GM21515 (cell line): Measurements from ENCODE around the gene PLCL2.
"Not testable (repeated sequence)": the region's sequence is repeated elsewhere in the genome, so short reads cannot be mapped to it uniquely, and the experiment has no call there.

Source experiments
- ATAC-seq: cut with Tn5 transposase; IDR thresholded peaks from one replicate; pipeline ENCODE4 v1.9.1; 2021; ENCODE audit not compliant: unreplicated experiment

The PLCL2 gene

GRCh38 chr3:17110660-17111396 lies 226.1 kb downstream of the PLCL2 start:
- ATAC-seq = no peak

DNA sequence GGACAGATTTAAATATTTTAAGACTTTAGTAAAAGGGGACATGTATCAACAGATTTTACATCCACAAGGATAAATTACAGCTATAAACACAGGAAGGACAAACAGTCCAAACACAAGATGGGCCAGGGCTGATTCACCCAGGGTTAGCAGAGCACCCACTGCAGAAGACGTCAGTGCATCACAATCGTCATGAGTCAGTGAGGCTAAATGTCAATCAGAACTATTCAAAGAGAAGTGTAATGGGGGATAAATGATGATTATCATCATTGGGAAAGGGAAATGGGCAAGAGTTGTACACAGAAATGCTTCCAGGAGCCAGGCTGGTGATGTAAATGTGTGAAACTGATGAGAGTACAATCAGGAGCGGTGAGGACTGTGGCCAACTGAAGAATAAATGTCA lies 226.8 kb downstream of the PLCL2 start:
- ATAC-seq = no peak

DNA sequence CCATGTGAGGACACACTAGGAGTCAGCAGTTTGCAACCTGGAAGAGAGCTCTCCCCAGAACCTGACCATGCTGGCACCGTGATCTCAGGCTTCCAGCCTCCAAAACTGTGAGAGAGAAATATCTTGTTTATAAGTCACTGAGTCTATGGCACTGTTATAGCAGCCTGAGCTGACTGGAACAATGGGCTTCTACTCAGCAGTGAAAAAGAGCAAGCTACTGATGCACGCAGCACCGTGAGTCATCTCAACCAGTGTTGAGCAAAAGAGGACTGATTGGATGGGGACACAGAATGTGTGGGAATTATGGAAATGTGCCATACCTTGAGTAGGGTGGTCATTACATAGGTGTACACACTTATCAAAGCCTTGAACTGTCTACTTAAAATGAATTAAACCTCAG lies 230.4 kb downstream of the PLCL2 start:
- no peak for ATAC-seq

DNA sequence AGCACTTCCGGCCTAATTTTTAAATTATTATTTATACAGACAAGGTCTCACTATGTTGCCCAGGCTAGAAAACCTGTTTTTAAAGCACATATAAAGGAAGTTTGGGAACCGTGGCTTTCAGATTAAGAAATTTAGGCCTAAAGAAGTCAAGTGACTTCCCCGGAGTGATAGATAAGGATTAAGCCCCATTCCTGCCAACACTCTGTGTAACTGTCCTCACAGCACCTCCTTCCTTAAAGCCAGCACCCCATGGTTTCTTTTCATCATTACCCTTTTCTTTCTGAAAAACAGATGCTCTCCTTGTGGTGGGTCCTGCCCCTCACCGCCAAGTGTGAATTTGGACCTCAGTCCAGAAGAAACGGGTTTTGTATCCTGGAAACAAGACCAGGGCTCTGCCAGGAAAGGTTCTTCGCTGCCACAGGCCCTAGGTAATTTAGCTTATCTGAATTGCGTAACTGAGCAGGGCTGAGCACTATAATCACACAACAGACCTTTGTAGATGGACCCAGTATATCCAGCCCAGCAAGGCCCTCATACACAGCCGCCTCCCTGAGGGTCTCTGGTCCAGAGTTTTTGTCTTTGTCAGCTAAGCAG lies 231.3 kb downstream of the PLCL2 start:
- ATAC-seq = no peak

- ATAC-seq = no peak
These were observed 234.0 kb downstream of the PLCL2 start for GRCh38 chr3:17118771-17119170.

DNA sequence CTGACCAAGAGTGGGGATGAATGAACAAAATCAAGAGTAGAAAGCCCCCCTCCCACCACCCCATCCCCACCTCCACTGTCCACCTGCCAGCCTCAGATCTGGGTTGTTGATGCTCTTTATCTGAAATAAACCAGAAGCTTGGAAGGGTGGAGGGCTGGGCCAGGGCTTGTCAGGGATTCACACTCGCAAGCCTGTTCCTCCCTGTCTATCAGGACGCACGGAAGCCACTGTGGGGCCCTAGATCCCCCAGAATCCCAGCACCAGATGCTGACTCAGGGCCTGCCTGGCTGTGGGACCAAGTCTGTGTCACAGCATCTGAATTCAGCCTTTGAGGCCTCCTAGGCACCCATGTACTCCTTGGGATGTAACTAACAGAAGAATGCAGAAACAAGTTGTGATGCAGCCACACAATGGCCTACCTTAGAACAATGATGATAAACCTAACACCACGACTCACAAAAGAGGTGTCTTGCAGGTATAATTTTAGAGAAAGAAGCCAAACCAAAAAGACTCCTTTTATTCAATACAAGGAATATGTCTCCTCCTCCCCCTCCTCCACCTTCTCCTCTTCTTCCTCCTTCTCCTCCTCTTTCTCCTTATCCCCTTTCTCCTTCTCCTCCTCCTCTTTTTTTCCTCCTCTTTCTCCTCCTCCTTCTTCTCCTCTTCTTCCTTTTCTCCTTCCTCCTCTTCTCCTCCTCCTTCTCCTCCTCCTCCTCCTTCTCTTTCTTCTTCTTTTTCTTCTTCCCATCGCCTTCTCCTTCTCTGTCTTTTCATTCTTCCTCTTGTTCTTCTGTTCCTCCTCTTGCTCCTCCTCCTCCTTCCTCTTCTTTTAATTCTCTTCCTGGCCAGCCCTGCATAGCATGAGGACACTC lies 234.7 kb downstream of the PLCL2 start:
- no peak for ATAC-seq

DNA sequence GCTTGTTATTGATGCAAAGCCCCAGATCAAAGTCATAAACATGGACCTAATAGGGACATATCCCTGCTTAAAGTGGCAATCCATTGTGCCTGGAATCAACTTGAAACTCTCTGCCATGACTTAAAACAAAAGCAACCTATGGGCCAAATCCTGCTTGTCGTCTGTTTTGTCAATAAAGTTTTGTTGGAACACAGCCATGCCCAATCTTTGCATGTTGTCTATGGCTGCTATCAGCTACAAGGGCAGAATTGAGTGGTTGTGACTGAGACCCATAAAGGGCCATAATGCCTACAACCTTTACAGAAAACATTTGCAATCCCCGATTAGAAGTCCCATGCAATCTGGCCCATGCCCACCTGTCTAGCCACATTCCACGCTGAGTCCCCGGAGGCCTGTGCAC lies 235.4 kb downstream of the PLCL2 start:
- no peak for ATAC-seq

DNA sequence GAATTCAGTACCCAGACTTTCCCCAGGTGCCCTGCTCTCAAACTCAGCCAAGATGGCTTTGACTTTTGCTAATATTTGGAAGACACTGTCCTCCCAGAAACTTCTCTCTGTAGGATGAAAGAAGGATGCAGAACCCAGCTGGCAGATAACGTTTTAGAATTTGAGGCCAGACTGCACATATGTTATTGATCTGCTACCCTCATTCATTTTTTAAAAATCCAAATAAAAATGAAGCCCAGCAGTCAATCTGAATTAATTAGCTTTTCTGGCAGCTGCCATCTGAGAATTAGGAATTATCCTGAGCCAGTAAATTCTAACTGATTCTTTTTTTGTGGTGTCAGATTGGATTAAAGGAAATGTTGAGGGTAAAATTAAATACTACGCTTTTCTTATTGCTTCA lies 236.6 kb downstream of the PLCL2 start:
- ATAC-seq = no peak

DNA sequence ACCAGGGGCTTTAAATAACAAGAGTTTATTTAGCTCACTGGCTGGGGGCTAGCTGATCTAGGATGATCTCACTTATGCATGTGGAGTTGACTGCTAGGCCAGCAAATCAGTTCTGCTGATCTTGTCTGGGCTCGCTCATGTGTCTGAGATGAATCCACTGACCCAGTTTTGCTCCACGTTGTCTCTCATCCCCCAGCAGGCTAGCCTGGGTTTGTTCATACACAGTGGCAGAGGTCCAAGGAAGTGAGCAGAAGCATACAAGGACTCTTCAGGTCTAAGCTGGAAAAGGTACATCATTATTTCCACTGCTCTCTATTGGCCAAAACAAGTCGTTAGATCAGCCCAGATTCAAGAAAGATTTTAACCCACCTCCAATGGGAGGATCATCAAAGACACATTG lies 238.0 kb downstream of the PLCL2 start:
- no peak for ATAC-seq

GRCh38 chr3:17125738-17126442 lies 241.1 kb downstream of the PLCL2 start:
- ATAC-seq = no peak

- ATAC-seq = not testable (repeated sequence)
These were observed 243.9 kb downstream of the PLCL2 start for GRCh38 chr3:17128671-17129070.

- no peak for ATAC-seq
These were observed 244.8 kb downstream of the PLCL2 start for GRCh38 chr3:17129556-17129955.

DNA sequence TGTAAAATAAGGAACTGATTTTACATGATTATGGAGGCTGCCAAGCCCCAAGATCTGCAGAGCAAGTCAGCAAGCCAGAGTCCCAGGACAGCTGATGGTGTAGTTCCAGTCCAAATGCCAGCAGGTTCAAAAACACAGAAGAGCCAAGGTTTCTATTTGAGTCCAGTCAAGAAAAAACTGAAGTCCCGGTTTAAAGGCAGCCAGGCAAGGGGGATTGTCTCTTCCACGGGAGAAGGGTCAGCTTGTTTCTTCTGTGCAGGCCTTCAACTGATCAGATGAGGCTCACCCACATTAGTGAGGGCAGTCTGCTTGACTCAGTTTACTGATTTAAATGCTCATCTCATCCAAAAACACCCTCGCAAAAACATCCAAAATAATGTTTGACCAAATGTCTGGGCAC lies 246.2 kb downstream of the PLCL2 start:
- no peak for ATAC-seq

DNA sequence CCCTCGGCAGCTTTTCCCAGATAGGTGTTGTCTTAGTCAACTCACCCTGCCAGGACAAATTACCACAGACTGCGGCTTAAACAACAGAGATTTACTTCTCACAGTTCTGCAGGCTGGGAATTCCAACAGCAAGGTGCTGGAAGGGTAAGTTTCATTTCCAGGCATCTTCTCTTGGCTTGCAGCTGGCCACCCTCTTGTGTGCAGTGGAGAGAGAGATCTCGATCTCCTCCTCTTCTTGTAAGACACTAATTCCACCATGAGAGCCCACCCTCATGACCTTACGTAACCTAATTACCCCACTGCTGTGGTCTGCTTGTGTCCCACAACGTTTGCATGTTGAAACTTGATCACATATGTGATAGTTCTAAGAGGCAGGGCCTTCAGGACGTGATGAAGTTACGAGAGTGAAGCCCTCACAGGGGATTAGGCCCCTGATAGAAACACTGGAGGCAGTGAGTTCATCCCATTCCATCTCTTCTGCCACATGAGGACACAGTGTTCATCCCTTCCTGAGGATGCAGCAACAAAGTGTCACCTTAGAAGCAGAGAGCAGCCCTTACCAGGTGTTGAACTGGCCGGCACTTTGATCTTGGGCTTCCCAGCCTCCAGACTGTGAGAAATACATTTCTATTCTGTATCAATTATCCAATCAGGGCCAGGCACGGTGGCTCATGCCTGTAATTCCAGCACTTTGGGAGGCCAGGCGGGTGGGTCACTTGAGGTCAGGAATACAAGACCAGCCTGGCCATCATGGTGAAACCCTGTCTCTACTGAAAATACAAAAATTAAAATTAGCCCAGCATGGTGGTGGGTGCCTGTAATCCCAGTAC lies 247.7 kb downstream of the PLCL2 start:
- ATAC-seq = no peak

- ATAC-seq = no peak
These were observed 249.1 kb downstream of the PLCL2 start for GRCh38 chr3:17133632-17134545.

DNA sequence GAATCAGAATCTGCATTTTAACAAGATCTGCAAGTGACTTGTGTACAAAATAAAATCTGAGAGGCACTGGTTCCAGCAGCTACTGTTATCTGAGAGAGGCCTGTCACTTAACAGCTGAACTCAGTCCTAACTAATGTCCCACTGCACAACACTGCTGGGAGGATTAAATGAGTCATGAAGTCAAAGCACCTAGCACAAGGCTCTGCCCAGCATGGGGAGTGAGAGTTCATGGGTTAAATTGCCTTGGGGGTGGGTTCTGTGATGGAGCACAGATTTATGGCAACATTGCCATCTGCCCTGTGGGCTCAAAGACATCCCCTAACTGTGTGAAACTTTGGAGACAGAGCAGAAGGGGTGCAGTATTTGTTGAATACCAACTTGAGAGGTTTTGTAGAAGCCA lies 250.9 kb downstream of the PLCL2 start:
- ATAC-seq = no peak

DNA sequence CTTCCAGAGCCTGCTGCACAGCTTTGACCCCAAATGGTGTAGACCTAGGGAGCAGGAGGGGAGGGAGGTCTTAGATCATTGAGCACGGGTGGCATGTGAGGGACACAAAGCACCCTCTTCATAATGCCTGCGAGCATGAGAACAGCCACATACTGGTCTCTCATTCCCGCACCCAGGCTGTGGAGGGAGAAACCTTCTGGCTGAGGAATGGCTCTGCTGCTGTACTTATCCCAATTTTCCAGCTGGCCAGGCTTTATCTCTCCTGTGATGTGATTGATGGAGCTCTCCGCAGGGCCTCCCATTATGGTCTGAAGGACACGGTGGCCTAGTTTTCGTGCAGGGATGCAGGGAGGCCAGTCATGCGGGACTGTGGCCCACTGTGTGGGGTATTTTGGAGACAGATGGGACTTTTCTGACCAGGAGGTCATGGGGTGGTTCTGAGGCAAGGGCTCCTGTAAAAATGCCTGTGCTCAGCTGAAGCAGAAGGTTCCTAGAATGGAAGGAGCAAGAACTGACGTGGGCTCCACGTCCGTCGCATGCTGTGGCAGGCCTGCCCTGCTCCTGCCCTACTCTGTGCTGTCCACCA lies 251.5 kb downstream of the PLCL2 start:
- no peak for ATAC-seq

DNA sequence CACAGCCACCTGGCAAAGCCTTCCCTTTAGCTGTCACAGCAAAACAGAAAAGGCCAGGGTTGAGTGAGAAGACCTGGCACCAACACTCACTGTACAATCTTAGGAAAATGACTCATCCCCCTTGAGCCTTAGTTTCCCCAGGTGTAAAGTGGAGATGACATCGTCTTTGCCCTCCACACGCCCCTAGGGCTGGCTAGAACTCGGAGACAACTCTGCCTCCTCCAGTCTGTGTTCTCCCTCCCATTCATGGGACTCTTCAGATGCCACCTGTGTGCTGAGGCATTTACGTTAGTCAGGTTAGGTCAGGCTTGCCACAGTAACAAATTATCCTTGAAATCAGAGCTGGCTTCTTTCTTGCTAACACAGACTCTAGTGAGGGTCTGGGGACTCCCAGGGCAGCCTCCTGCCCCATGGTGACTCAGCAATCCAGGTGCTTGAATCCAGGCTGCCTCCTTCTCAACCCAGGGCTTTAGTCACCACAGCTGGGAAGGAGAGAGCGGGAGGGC lies 252.6 kb downstream of the PLCL2 start:
- ATAC-seq = no peak
